ENCODE measurements around the gene PRRX2. TPM values are rescaled to one million over a fixed set of nuclear protein-coding genes. Genes with fewer than 3 reads are reported as not detected.

The PRRX2 gene
- total RNA-seq, 1 donor from 2014 or later, result 1.1 TPM

- intact Hi-C loops (cut with DNase I), result no loop called here
- H3K4me1 ChIP-seq, result peaks cover 43% of the 10 kb centered on the region
- H3K27ac ChIP-seq, result no peak overlapping the region
- ATAC-seq (no peak), DNase-seq (peak; percentile 83)
- no peaks in the 10 kb centered on the region for H3K9me3 ChIP-seq
- peaks cover 11% of the 10 kb centered on the region for H3K27me3 ChIP-seq
- H3K4me3 ChIP-seq, result no peak overlapping the region
- no peaks in the 10 kb centered on the region for H3K36me3 ChIP-seq
- TF ChIP-seq CTCF (IDR thresholded peaks at IDR 0.05), result peak; percentile 76
Measured at GRCh38 chr9:129624168-129624759, 41.2 kb upstream of the PRRX2 start.

GRCh38 chr9:129624947-129625346 lies 40.5 kb upstream of the PRRX2 start:
- Histone ChIP-seq H3K27ac (no peak overlapping the region), H3K36me3 (no peaks in the 10 kb centered on the region), H3K4me3 (peak overlapping the region; percentile 93), H3K27me3 (peaks cover 4% of the 10 kb centered on the region), H3K9me3 (no peaks in the 10 kb centered on the region), H3K4me1 (peaks cover 50% of the 10 kb centered on the region)
- intact Hi-C loops (cut with DNase I), result no loop called here
- no peak for TF ChIP-seq CTCF (IDR thresholded peaks at IDR 0.05)
- DNase-seq (no peak), ATAC-seq (peak; percentile 1)

- H3K36me3 ChIP-seq, result no peaks in the 10 kb centered on the region
- H3K27ac ChIP-seq, result peak within 1 kb of the TSS; percentile 96
- H3K4me1 ChIP-seq, result peaks cover 46% of the 10 kb centered on the region
- H3K27me3 ChIP-seq, result no peaks in the 10 kb centered on the region
- DNase-seq, result peak; percentile 94
- ATAC-seq, result peak; percentile 96
- no peak for TF ChIP-seq CTCF (IDR thresholded peaks at IDR 0.05)
- H3K9me3 ChIP-seq, result no peaks in the 10 kb centered on the region
- intact Hi-C loops (cut with DNase I), result no loop called here
- peak within 1 kb of the TSS; percentile 93 for H3K4me3 ChIP-seq
Measured at GRCh38 chr9:129626079-129626624, 39.3 kb upstream of the PRRX2 start, which contains the start of gene NTMT1. Gene NTMT1, plus strand, starts transcription at chr9:129626163. Its CDS starts 6,541 bp downstream, at chr9:129632704.

- H3K4me3 ChIP-seq, result peak overlapping the region; percentile 93
- intact Hi-C loops (cut with DNase I), result no loop called here
- ATAC-seq (peak; percentile 3), DNase-seq (no peak)
- H3K27me3 ChIP-seq, result no peaks in the 10 kb centered on the region
- no peak for TF ChIP-seq CTCF (IDR thresholded peaks at IDR 0.05)
- H3K27ac ChIP-seq, result peak overlapping the region; percentile 96
- peaks cover 46% of the 10 kb centered on the region for H3K4me1 ChIP-seq
- no peaks in the 10 kb centered on the region for H3K36me3 ChIP-seq
- no peaks in the 10 kb centered on the region for H3K9me3 ChIP-seq
Measured at GRCh38 chr9:129626625-129627284, 38.7 kb upstream of the PRRX2 start.

GRCh38 chr9:129627556-129628440 lies 37.6 kb upstream of the PRRX2 start:
- TF ChIP-seq CTCF (IDR thresholded peaks at IDR 0.05), result no peak
- Histone ChIP-seq H3K27ac (peak overlapping the region; percentile 96), H3K4me3 (peak overlapping the region; percentile 93), H3K27me3 (no peaks in the 10 kb centered on the region), H3K4me1 (peaks cover 46% of the 10 kb centered on the region), H3K36me3 (peaks cover 5% of the 10 kb centered on the region), H3K9me3 (no peaks in the 10 kb centered on the region)
- DNase-seq, result no peak
- no peak for ATAC-seq
- intact Hi-C loops (cut with DNase I), result no loop called here
